AG09319 (cell line): ENCODE results near the gene ARL4A.
A peak's percentile ranks its signal among the peaks of the same experiment; 100 is the strongest.
"Not testable (repeated sequence)": the region's sequence is repeated elsewhere in the genome, so short reads cannot be mapped to it uniquely, and the experiment has no call there.

ENCODE experiments used
- DNase-seq: peaks from one replicate; pipeline ENCODE4 v3.0.0-alpha.2; 2010; ENCODE audit warnings: low read depth; ENCODE audit errors: extremely low read depth
- CTCF ChIP-seq: IDR thresholded peaks from 2 replicates; pipeline ENCODE4 v1.5.1; 2011; ENCODE audit warnings: low read depth, mild to moderate bottlenecking, inconsistent platforms, low read length, moderate library complexity

Gene ARL4A

GRCh38 chr7:12643001-12643643 lies 44.3 kb upstream of the ARL4A start:
- no peak for TF ChIP-seq CTCF
- peak; percentile 67 for DNase-seq

GRCh38 chr7:12643644-12644043 lies 43.8 kb upstream of the ARL4A start:
- TF ChIP-seq CTCF = no peak
- no peak for DNase-seq

GRCh38 chr7:12645212-12645611 lies 42.2 kb upstream of the ARL4A start:
- not testable (repeated sequence) for DNase-seq

GRCh38 chr7:12646139-12646538 lies 41.3 kb upstream of the ARL4A start:
- no peak for DNase-seq
- no peak for TF ChIP-seq CTCF

GRCh38 chr7:12647364-12648219 lies 39.8 kb upstream of the ARL4A start:
- no peak for DNase-seq
- no peak for TF ChIP-seq CTCF

- DNase-seq = no peak
- TF ChIP-seq CTCF = no peak
Observed at GRCh38 chr7:12648704-12649261, 38.6 kb upstream of the ARL4A start.

- DNase-seq = no peak
- no peak for TF ChIP-seq CTCF
Observed at GRCh38 chr7:12649348-12649747, 38.1 kb upstream of the ARL4A start.
